Endothelial cell of umbilical vein (primary cell): ENCODE data around the gene N4BP3. TPM values are rescaled to one million over a fixed set of nuclear protein-coding genes. Genes with fewer than 3 reads are reported as not detected.

Experiments used
- BruUV-seq: library from RNA; stranded (reverse); fragments of 400-500 nt; replicated peaks from 2 replicates; lab custom pipeline; 2021; lab: Mats Ljungman, UMichigan
- CTCF ChIA-PET: fragments of 300-600, 350-600 bp; sonication (Branson Sonifier 250); formaldehyde crosslinking; loops from one replicate; lab custom pipeline; 2021; ENCODE audit warnings: antibody characterized with exemption, inconsistent platforms; lab: Charles Lee
- POLR2A ChIA-PET: fragments of 300-600, 350-600 bp; sonication (Branson Sonifier 250); formaldehyde crosslinking; loops from one replicate; lab custom pipeline; 2021; ENCODE audit warnings: antibody characterized with exemption, inconsistent platforms; lab: Charles Lee
- DNase-seq: peaks from one replicate; pipeline ENCODE4 v3.0.0-alpha.2; 2011; ENCODE audit warnings: low read depth, low spot score
- FAIRE-seq: peaks from 2 replicates; lab custom pipeline; 2011; peaks lifted over from hg19 to GRCh38; lab: Jason Lieb, UNC
- H2AFZ ChIP-seq: 2 replicates; pipeline ENCODE4 v1.6.0; 2012; ENCODE audit warnings: low read depth, low read length, control low read depth, inconsistent platforms
- H3K27ac ChIP-seq: 2 replicates; pipeline ENCODE4 v1.5.1; 2011; ENCODE audit warnings: low read depth, mild to moderate bottlenecking, control low read depth, low read length, moderate library complexity; ENCODE audit not compliant: insufficient read depth
- H3K27me3 ChIP-seq, 2 experiments: 2 replicates each; pipeline versions ENCODE4 v1.6.0 to v1.6.1; 2011; ENCODE audit warnings: low read length in 2 of 2, mixed read lengths in 1 of 2; ENCODE audit not compliant: control insufficient read depth in 2 of 2, insufficient read depth in 2 of 2
- H3K36me3 ChIP-seq, 2 experiments: 2 replicates in 1 of 2; 3 replicates in 1 of 2; pipeline ENCODE4 v1.5.1; 2011; ENCODE audit warnings: low read length in 2 of 2, mild to moderate bottlenecking in 1 of 2, moderate library complexity in 1 of 2; ENCODE audit not compliant: control insufficient read depth in 2 of 2, insufficient read depth in 2 of 2; ENCODE audit errors: extremely low read depth in 1 of 2
- H3K4me1 ChIP-seq: 3 replicates; pipeline ENCODE4 v1.5.1; 2011; ENCODE audit warnings: mild to moderate bottlenecking, low read length; ENCODE audit not compliant: control insufficient read depth, insufficient read depth; ENCODE audit errors: extremely low read depth
- H3K4me2 ChIP-seq: 2 replicates; pipeline ENCODE4 v1.6.1; 2011; ENCODE audit warnings: low read length, control low read depth, mixed read lengths; ENCODE audit not compliant: insufficient read depth
- H3K4me3 ChIP-seq, 3 experiments: fragments of 200-600 bp in 1 of 3; sonication (generic), shearing (Covaris generic) in 1 of 3; replicated peaks in 1 of 3; 2 replicates each; pipeline ENCODE4 v1.5.1; 2011 to 2016; ENCODE audit warnings: control low read depth in 3 of 3, low read length in 3 of 3, mild to moderate bottlenecking in 2 of 3, inconsistent platforms in 1 of 3, low read depth in 1 of 3, moderate library complexity in 1 of 3; ENCODE audit not compliant: insufficient read depth in 1 of 3
- H3K79me2 ChIP-seq: 2 replicates; pipeline ENCODE4 v1.6.0; 2012; ENCODE audit warnings: low read length, inconsistent platforms; ENCODE audit not compliant: control insufficient read depth, insufficient read depth
- H3K9ac ChIP-seq: replicated peaks from 2 replicates; pipeline ENCODE3; 2011; ENCODE audit warnings: low read length, control low read depth; ENCODE audit not compliant: insufficient read depth; ENCODE audit errors: extremely low read depth
- H3K9me1 ChIP-seq: replicated peaks from 3 replicates; pipeline ENCODE4 v1.6.0; 2011; ENCODE audit warnings: mild to moderate bottlenecking, low read length; ENCODE audit not compliant: control insufficient read depth, insufficient read depth; ENCODE audit errors: extremely low read depth
- H3K9me3 ChIP-seq: replicated peaks from 2 replicates; pipeline ENCODE4 v1.5.1; 2012; ENCODE audit warnings: low read length, inconsistent platforms; ENCODE audit not compliant: control insufficient read depth, insufficient read depth
- H4K20me1 ChIP-seq: replicated peaks from 2 replicates; pipeline ENCODE3; 2011; ENCODE audit warnings: mild to moderate bottlenecking, low read length; ENCODE audit not compliant: control insufficient read depth, insufficient read depth; ENCODE audit errors: extremely low read depth
- EZH2 ChIP-seq: IDR thresholded peaks from 2 replicates; pipeline ENCODE4 v1.6.1; 2012; ENCODE audit warnings: borderline replicate concordance, low read depth, mild to moderate bottlenecking, moderate library complexity, low read length, inconsistent platforms; ENCODE audit not compliant: severe bottlenecking
- FOS ChIP-seq: IDR thresholded peaks from 2 replicates; pipeline ENCODE4 v1.6.1; 2011; ENCODE audit warnings: mild to moderate bottlenecking, low read length, moderate library complexity, borderline replicate concordance; ENCODE audit not compliant: insufficient read depth
- GATA2 ChIP-seq: IDR thresholded peaks from 2 replicates; pipeline ENCODE4 v1.7.0; 2011; ENCODE audit warnings: low read depth, mild to moderate bottlenecking, moderate library complexity, mixed read lengths, low read length; ENCODE audit not compliant: insufficient read length, insufficient read depth
- JUN ChIP-seq: IDR thresholded peaks from 2 replicates; pipeline ENCODE4 v1.6.1; 2011; ENCODE audit warnings: borderline replicate concordance, low read depth; ENCODE audit not compliant: insufficient read length, insufficient read depth
- MYC ChIP-seq: IDR thresholded peaks from one replicate; pipeline ENCODE4 v1.6.1; 2011; ENCODE audit warnings: mild to moderate bottlenecking, low read depth, low read length
- POLR2A ChIP-seq: IDR thresholded peaks from 2 replicates; pipeline ENCODE4 v1.6.1; 2012; ENCODE audit warnings: low read depth, mild to moderate bottlenecking, control low read depth, low read length
- POLR2AphosphoS5 ChIP-seq: IDR thresholded peaks from 2 replicates; pipeline ENCODE4 v1.6.1; 2012; ENCODE audit warnings: low read depth, mild to moderate bottlenecking, control low read depth, low read length, moderate library complexity; ENCODE audit not compliant: insufficient read depth
- dilution Hi-C: fragments of 300-500 bp; cut with MboI; formaldehyde crosslinking; loops from one replicate; pipeline ENCODE4 v1.15.0; 2019; ENCODE audit warnings: low sequenced_read_pairs; ENCODE audit not compliant: extremely low pct_ligation_motif_present
- intact Hi-C: fragments of 100-400 bp; cut with micrococcal nuclease; formaldehyde crosslinking; loops from one replicate; pipeline ENCODE4 v1.10.0; 2022
- polyA plus RNA-seq, 4 experiments: library from polyadenylated mRNA; depleted of rRNA in 3 of 4; stranded (reverse) in 3 of 4; unstranded in 1 of 4; fragments of >200 nt; gene quantifications; 2 replicates each; pipeline versions ENCODE4 v1.2.1 to v1.2.3, GENCODE V29; 2011 to 2012; ENCODE audit warnings: missing spikeins in 1 of 4
- total RNA-seq: library from RNA; stranded (reverse); gene quantifications from 2 replicates; pipeline ENCODE4 v1.2.3, GENCODE V29; 2021
- TF ChIP-seq, protein P1 (sequence below), 2 donors: IDR thresholded peaks; 1 replicate in 1 of 2; 2 replicates in 1 of 2; pipeline ENCODE4 v1.5.1; 2011; ENCODE audit warnings: low read length in 2 of 2, mild to moderate bottlenecking in 2 of 2, moderate library complexity in 2 of 2, control low read depth in 1 of 2, inconsistent platforms in 1 of 2, low read depth in 1 of 2; ENCODE audit not compliant: insufficient read depth in 1 of 2; ENCODE audit errors: extremely low read depth in 1 of 2
- TF ChIP-seq, protein P2 (sequence below): IDR thresholded peaks from 2 replicates; pipeline ENCODE4 v1.6.1; 2011; ENCODE audit not compliant: insufficient read depth, insufficient read length

Gene N4BP3
- total and polyA plus RNA-seq, 2 donors (not counting 3 experiments of a cell fraction or from before 2014, with no cell fraction given): 11.8 to 38.2 TPM

DNA sequence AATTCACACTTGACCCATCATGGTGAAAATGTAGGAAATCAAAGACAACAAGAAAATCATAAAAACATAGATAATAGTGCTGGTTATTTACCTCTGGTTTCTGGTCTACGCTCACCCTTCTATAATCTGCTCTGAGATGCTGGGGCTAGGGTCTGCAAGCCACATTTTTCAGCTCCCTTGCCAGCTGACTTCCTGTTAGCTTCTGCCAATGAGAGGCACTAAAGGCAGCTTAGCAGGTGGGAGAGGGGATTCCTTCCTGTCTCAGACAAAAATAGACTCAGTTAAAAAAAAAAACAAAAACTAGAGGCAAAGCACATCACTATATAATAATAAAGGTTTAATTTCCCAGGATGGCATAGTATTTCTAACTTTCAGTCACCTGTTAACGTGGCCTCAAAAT lies 20.2 kb upstream of the N4BP3 start:
- Histone ChIP-seq H3K9ac (no peak overlapping the region), H3K4me3 (no peak overlapping the region), H3K27me3 (no peaks in the 10 kb centered on the region), H3K9me1 (no peaks in the 10 kb centered on the region), H3K79me2 (no peaks in the 10 kb centered on the region), H3K36me3 (no peaks in the 10 kb centered on the region), H4K20me1 (no peaks in the 10 kb centered on the region), H3K4me1 (no peaks in the 10 kb centered on the region), H2AFZ (no peak overlapping the region), H3K27ac (no peak overlapping the region), H3K4me2 (no peak overlapping the region), H3K9me3 (no peaks in the 10 kb centered on the region)
- intact Hi-C loops: no loop called here
- dilution Hi-C loops: no loop called here
- DNase-seq: no peak
- ChIA-PET POLR2A (no interaction called here), CTCF (no interaction called here)
- TF ChIP-seq, protein P1, sequence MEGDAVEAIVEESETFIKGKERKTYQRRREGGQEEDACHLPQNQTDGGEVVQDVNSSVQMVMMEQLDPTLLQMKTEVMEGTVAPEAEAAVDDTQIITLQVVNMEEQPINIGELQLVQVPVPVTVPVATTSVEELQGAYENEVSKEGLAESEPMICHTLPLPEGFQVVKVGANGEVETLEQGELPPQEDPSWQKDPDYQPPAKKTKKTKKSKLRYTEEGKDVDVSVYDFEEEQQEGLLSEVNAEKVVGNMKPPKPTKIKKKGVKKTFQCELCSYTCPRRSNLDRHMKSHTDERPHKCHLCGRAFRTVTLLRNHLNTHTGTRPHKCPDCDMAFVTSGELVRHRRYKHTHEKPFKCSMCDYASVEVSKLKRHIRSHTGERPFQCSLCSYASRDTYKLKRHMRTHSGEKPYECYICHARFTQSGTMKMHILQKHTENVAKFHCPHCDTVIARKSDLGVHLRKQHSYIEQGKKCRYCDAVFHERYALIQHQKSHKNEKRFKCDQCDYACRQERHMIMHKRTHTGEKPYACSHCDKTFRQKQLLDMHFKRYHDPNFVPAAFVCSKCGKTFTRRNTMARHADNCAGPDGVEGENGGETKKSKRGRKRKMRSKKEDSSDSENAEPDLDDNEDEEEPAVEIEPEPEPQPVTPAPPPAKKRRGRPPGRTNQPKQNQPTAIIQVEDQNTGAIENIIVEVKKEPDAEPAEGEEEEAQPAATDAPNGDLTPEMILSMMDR (IDR thresholded peaks at IDR 0.05; ENCODE audit: extremely low read depth in 1 of 2, insufficient read depth in 1 of 2, low read depth in 1 of 2, low read length in 2 of 2): no peak
- TF ChIP-seq JUN (no peak), POLR2AphosphoS5 (no peak), EZH2 (no peak), MYC (no peak), GATA2 (no peak), FOS (no peak), POLR2A (no peak)
- TF ChIP-seq, protein P2, sequence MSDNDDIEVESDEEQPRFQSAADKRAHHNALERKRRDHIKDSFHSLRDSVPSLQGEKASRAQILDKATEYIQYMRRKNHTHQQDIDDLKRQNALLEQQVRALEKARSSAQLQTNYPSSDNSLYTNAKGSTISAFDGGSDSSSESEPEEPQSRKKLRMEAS: no peak
- FAIRE-seq: no peak
- no TSS peak for BruUV-seq
